GM10248 (cell line): Measurements from ENCODE around the gene PTP4A2.

Experiments used
- CTCF ChIA-PET: fragments of 300-600 bp; sonication (Branson Sonifier 250); formaldehyde crosslinking; extraction: SDS; loops from one replicate; lab custom pipeline; 2021; ENCODE audit warnings: antibody characterized with exemption; lab: Yijun Ruan, JAX
- POLR2A ChIA-PET: fragments of 350-650 bp; sonication (Branson Sonifier 250); formaldehyde crosslinking; extraction: SDS; loops from one replicate; lab custom pipeline; 2020; ENCODE audit warnings: antibody characterized with exemption; lab: Yijun Ruan, JAX
- DNase-seq: peaks from one replicate; pipeline ENCODE4 v3.0.0; 2012; ENCODE audit errors: extremely low spot score
- TF ChIP-seq, protein P1 (sequence below): IDR thresholded peaks from 2 replicates; pipeline ENCODE4 v1.5.1; 2012; ENCODE audit warnings: mild to moderate bottlenecking, low read depth; ENCODE audit errors: extremely low read depth, missing control alignments, control extremely low read depth

The PTP4A2 gene

GRCh38 chr1:31938184-31938975 is at the start of gene PTP4A2:
Gene PTP4A2, minus strand, starts transcription at chr1:31938368. Its CDS starts 19,303 bp downstream, at chr1:31919065.
- ChIA-PET CTCF (interaction anchor here (0.6 to 15.0 kb wide), 12 partner anchors 9 to 315 kb away, joined by 3 to 501 read pairs (median 4); no protein-coding TSS in a partner anchor), POLR2A (interaction anchor here (0.6 to 1.8 kb wide), 5 partner anchors 12 to 31 kb away, joined by 3 to 8 read pairs (median 4); no protein-coding TSS in a partner anchor)
- TF ChIP-seq, protein P1, sequence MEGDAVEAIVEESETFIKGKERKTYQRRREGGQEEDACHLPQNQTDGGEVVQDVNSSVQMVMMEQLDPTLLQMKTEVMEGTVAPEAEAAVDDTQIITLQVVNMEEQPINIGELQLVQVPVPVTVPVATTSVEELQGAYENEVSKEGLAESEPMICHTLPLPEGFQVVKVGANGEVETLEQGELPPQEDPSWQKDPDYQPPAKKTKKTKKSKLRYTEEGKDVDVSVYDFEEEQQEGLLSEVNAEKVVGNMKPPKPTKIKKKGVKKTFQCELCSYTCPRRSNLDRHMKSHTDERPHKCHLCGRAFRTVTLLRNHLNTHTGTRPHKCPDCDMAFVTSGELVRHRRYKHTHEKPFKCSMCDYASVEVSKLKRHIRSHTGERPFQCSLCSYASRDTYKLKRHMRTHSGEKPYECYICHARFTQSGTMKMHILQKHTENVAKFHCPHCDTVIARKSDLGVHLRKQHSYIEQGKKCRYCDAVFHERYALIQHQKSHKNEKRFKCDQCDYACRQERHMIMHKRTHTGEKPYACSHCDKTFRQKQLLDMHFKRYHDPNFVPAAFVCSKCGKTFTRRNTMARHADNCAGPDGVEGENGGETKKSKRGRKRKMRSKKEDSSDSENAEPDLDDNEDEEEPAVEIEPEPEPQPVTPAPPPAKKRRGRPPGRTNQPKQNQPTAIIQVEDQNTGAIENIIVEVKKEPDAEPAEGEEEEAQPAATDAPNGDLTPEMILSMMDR = peak; percentile 80

DNA sequence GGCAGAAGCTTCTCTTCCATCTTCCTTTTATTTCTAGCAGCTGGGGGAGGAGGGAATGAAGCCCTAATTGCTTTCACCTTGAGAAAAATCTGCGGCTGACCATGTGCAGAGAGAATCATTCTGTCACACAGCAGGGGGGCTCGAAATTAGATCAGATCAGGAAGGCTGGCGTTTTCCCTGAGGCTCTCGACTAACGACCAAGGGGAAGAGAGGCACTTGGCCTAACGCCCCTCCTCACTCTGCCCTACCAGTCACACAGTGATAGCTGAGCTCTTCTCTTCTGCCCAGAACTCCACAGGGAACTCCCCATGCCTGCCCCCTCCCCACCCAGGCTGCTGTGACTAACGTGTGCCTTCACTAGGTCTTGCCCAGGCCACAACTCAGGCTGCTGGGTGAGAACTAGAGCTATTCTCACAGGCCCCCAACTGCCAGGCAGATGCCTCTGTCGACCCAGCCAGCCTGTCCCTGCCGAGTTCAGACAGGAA is 49.0 kb upstream of the PTP4A2 start:
- ChIA-PET CTCF (interaction anchor here (0.9 to 6.0 kb wide), 6 partner anchors 9 to 24 kb away, joined by 3 to 38 read pairs (median 4); no protein-coding TSS in a partner anchor), POLR2A (interaction anchor here (0.5 kb wide), 1 partner anchor 36 kb away, joined by 4 read pairs; no protein-coding TSS in a partner anchor)
- TF ChIP-seq, protein P1 = no peak
- no peak for DNase-seq

More at GRCh38 chr1:31938184-31938975, at the start of gene PTP4A2:
- DNase-seq = peak; percentile 95

DNA sequence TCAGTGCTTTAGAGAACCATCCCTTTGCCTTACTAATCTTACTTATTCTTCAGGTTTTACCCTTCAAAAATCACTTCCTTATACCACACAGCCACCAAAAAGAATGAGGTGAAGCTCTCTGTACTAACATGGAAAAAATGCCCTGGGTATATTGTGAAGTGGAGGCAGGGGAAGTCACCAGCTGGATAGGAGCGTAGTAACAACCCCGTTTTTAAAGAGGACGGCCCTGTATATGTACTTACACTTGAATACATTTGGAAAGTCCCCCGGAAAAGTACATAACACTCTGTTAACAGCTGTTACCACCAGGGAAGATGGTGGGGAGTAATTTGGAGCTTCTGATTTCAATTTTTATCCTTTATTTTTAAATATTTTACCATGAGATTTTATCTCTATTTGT is 47.3 kb upstream of the PTP4A2 start:
- TF ChIP-seq, protein P1 = no peak
- peak; percentile 44 for DNase-seq
- ChIA-PET CTCF (interaction anchor here (0.7 to 6.0 kb wide), 11 partner anchors 8 to 196 kb away, joined by 3 to 38 read pairs (median 4); no protein-coding TSS in a partner anchor), POLR2A (no interaction called here)

- POLR2A ChIA-PET = interaction anchor here (0.6 kb wide), 1 partner anchor 102 kb away, joined by 3 read pairs; no protein-coding TSS in a partner anchor
- CTCF ChIA-PET = interaction anchor here (0.9 to 6.0 kb wide), 11 partner anchors 7 to 196 kb away, joined by 3 to 38 read pairs (median 4); no protein-coding TSS in a partner anchor
- TF ChIP-seq, protein P1 = no peak
- no peak for DNase-seq
These were observed 46.5 kb upstream of the PTP4A2 start for GRCh38 chr1:31984419-31985347.

- ChIA-PET CTCF (interaction anchor here (1.0 to 3.0 kb wide), 3 partner anchors 11 to 166 kb away, joined by 3 to 16 read pairs (median 3); no protein-coding TSS in a partner anchor), POLR2A (no interaction called here)
- TF ChIP-seq, protein P1 = no peak
- DNase-seq = no peak
These were observed 43.8 kb upstream of the PTP4A2 start for GRCh38 chr1:31981972-31982371.
